Activated CD4-positive, alpha-beta T cell treated with anti-CD3 and anti-CD28 coated beads, Interleukin-2, amount 10 ng/mL, durations not matched to agents 7 days and 5 days (primary cell): ENCODE measurements around the gene MAST2. TPM values are rescaled to one million over a fixed set of nuclear protein-coding genes. Genes with fewer than 3 reads are reported as not detected.
"Not testable (repeated sequence)": the region's sequence is repeated elsewhere in the genome, so short reads cannot be mapped to it uniquely, and the experiment has no call there.

Source experiments
- CTCF ChIA-PET: fragments of 350-600 bp; sonication (Branson Sonifier 250); formaldehyde crosslinking; loops from one replicate; lab custom pipeline; 2021; ENCODE audit warnings: antibody characterized with exemption; lab: Charles Lee
- POLR2A ChIA-PET: fragments of 350-600 bp; sonication (Branson Sonifier 250); formaldehyde crosslinking; loops from one replicate; lab custom pipeline; 2021; ENCODE audit warnings: antibody characterized with exemption; lab: Charles Lee
- DNase-seq: peaks from one replicate; pipeline ENCODE4 v3.0.0-alpha.2; 2020
- H3K27ac Mint-ChIP-seq: one replicate; pipeline ENCODE4 v1.8.0; 2021; ENCODE audit warnings: mild to moderate bottlenecking, moderate library complexity, mixed read lengths
- H3K27me3 Mint-ChIP-seq: one replicate; pipeline ENCODE4 v1.8.0; 2021; ENCODE audit warnings: mixed read lengths
- H3K36me3 Mint-ChIP-seq: one replicate; pipeline ENCODE4 v1.8.0; 2021; ENCODE audit warnings: low read depth, mixed read lengths
- H3K4me1 Mint-ChIP-seq: one replicate; pipeline ENCODE4 v1.8.0; 2021; ENCODE audit warnings: mixed read lengths
- H3K4me3 Mint-ChIP-seq: one replicate; pipeline ENCODE4 v1.8.0; 2021; ENCODE audit warnings: mild to moderate bottlenecking, moderate library complexity, mixed read lengths
- H3K9me3 Mint-ChIP-seq: one replicate; pipeline ENCODE4 v1.8.0; 2021; ENCODE audit warnings: mixed read lengths
- total RNA-seq, 2 experiments: library from RNA; stranded (reverse); gene quantifications; one replicate each; pipeline ENCODE4 v1.2.3, GENCODE V29; 2021

Gene MAST2
- total RNA-seq, 2 experiments from 2014 or later: 25.2 to 26.3 TPM

GRCh38 chr1:45922374-45922773 is 119.0 kb downstream of the MAST2 start:
- no peak for DNase-seq
- no peaks in the 10 kb centered on the region for H3K9me3 Mint-ChIP-seq
- H3K27me3 Mint-ChIP-seq: no peaks in the 10 kb centered on the region
- H3K27ac Mint-ChIP-seq: no peak overlapping the region
- H3K36me3 Mint-ChIP-seq: no peaks in the 10 kb centered on the region
- ChIA-PET CTCF (no interaction called here), POLR2A (no interaction called here)
- H3K4me1 Mint-ChIP-seq: no peaks in the 10 kb centered on the region
- H3K4me3 Mint-ChIP-seq: no peak overlapping the region

GRCh38 chr1:45922813-45923212 is 119.4 kb downstream of the MAST2 start:
- no peaks in the 10 kb centered on the region for H3K4me1 Mint-ChIP-seq
- H3K4me3 Mint-ChIP-seq: no peak overlapping the region
- H3K9me3 Mint-ChIP-seq: no peaks in the 10 kb centered on the region
- no peak overlapping the region for H3K27ac Mint-ChIP-seq
- DNase-seq: no peak
- no peaks in the 10 kb centered on the region for H3K27me3 Mint-ChIP-seq
- ChIA-PET CTCF (no interaction called here), POLR2A (no interaction called here)
- H3K36me3 Mint-ChIP-seq: no peaks in the 10 kb centered on the region

- Mint-ChIP-seq H3K9me3 (no peaks in the 10 kb centered on the region), H3K4me3 (no peak overlapping the region), H3K36me3 (no peaks in the 10 kb centered on the region), H3K4me1 (no peaks in the 10 kb centered on the region), H3K27me3 (no peaks in the 10 kb centered on the region), H3K27ac (no peak overlapping the region)
- POLR2A ChIA-PET: no interaction called here
- no peak for DNase-seq
- CTCF ChIA-PET: no interaction called here
Observed at GRCh38 chr1:45923343-45923742, 119.9 kb downstream of the MAST2 start.

- Mint-ChIP-seq H3K27ac (no peak overlapping the region), H3K36me3 (no peaks in the 10 kb centered on the region), H3K27me3 (no peaks in the 10 kb centered on the region), H3K9me3 (no peaks in the 10 kb centered on the region), H3K4me3 (no peak overlapping the region), H3K4me1 (peaks cover 2% of the 10 kb centered on the region)
- ChIA-PET POLR2A (no interaction called here), CTCF (interaction anchor here (0.7 kb wide), 1 partner anchor 205 kb away, joined by 3 read pairs; no protein-coding TSS in a partner anchor)
- DNase-seq: no peak
Observed at GRCh38 chr1:45924736-45925135, 121.3 kb downstream of the MAST2 start.

- peaks cover 2% of the 10 kb centered on the region for H3K4me1 Mint-ChIP-seq
- POLR2A ChIA-PET: no interaction called here
- H3K4me3 Mint-ChIP-seq: no peak overlapping the region
- no peak for DNase-seq
- H3K27me3 Mint-ChIP-seq: no peaks in the 10 kb centered on the region
- no peak overlapping the region for H3K27ac Mint-ChIP-seq
- CTCF ChIA-PET: no interaction called here
- no peaks in the 10 kb centered on the region for H3K9me3 Mint-ChIP-seq
- no peaks in the 10 kb centered on the region for H3K36me3 Mint-ChIP-seq
Observed at GRCh38 chr1:45925728-45926287, 122.4 kb downstream of the MAST2 start.

- Mint-ChIP-seq H3K4me3 (no peak overlapping the region), H3K9me3 (no peaks in the 10 kb centered on the region), H3K36me3 (no peaks in the 10 kb centered on the region), H3K27me3 (no peaks in the 10 kb centered on the region), H3K4me1 (peaks cover 2% of the 10 kb centered on the region), H3K27ac (no peak overlapping the region)
- no peak for DNase-seq
- ChIA-PET CTCF (no interaction called here), POLR2A (no interaction called here)
Observed at GRCh38 chr1:45926330-45926729, 122.9 kb downstream of the MAST2 start.

- H3K4me3 Mint-ChIP-seq, CTCF ChIA-PET, POLR2A ChIA-PET: not testable (repeated sequence)
Observed at GRCh38 chr1:45927231-45927915, 124.0 kb downstream of the MAST2 start.

GRCh38 chr1:45928486-45929205 is 125.2 kb downstream of the MAST2 start:
- Mint-ChIP-seq H3K4me1 (peaks cover 2% of the 10 kb centered on the region), H3K9me3 (no peaks in the 10 kb centered on the region), H3K27ac (no peak overlapping the region), H3K27me3 (no peaks in the 10 kb centered on the region), H3K4me3 (no peak overlapping the region), H3K36me3 (no peaks in the 10 kb centered on the region)
- no peak for DNase-seq
- ChIA-PET CTCF (no interaction called here), POLR2A (no interaction called here)

More at GRCh38 chr1:45927231-45927915, 124.0 kb downstream of the MAST2 start:
- DNase-seq, H3K9me3 Mint-ChIP-seq, H3K27ac Mint-ChIP-seq, H3K27me3 Mint-ChIP-seq, H3K4me1 Mint-ChIP-seq, H3K36me3 Mint-ChIP-seq: not testable (repeated sequence)

- ChIA-PET CTCF (no interaction called here), POLR2A (no interaction called here)
- H3K27me3 Mint-ChIP-seq: no peaks in the 10 kb centered on the region
- H3K27ac Mint-ChIP-seq: no peak overlapping the region
- DNase-seq: no peak
- H3K9me3 Mint-ChIP-seq: no peaks in the 10 kb centered on the region
- peaks cover 2% of the 10 kb centered on the region for H3K4me1 Mint-ChIP-seq
- no peak overlapping the region for H3K4me3 Mint-ChIP-seq
- H3K36me3 Mint-ChIP-seq: no peaks in the 10 kb centered on the region
Observed at GRCh38 chr1:45929257-45929687, 125.9 kb downstream of the MAST2 start.

- H3K4me3 Mint-ChIP-seq: no peak overlapping the region
- ChIA-PET POLR2A (no interaction called here), CTCF (interaction anchor here (0.7 kb wide), 1 partner anchor 193 kb away, joined by 3 read pairs; no protein-coding TSS in a partner anchor)
- H3K27me3 Mint-ChIP-seq: no peaks in the 10 kb centered on the region
- no peaks in the 10 kb centered on the region for H3K36me3 Mint-ChIP-seq
- peaks cover 2% of the 10 kb centered on the region for H3K4me1 Mint-ChIP-seq
- no peaks in the 10 kb centered on the region for H3K9me3 Mint-ChIP-seq
- no peak overlapping the region for H3K27ac Mint-ChIP-seq
- no peak for DNase-seq
Observed at GRCh38 chr1:45930258-45931150, 127.1 kb downstream of the MAST2 start.

- H3K27ac Mint-ChIP-seq, H3K9me3 Mint-ChIP-seq, POLR2A ChIA-PET, DNase-seq, H3K36me3 Mint-ChIP-seq, CTCF ChIA-PET, H3K4me3 Mint-ChIP-seq, H3K4me1 Mint-ChIP-seq, H3K27me3 Mint-ChIP-seq: not testable (repeated sequence)
Observed at GRCh38 chr1:45932205-45932604, 128.8 kb downstream of the MAST2 start.

GRCh38 chr1:45934947-45935346 is 131.5 kb downstream of the MAST2 start:
- ChIA-PET CTCF (no interaction called here), POLR2A (no interaction called here)
- no peaks in the 10 kb centered on the region for H3K27me3 Mint-ChIP-seq
- H3K27ac Mint-ChIP-seq: no peak overlapping the region
- DNase-seq: no peak
- peaks cover 3% of the 10 kb centered on the region for H3K36me3 Mint-ChIP-seq
- H3K4me1 Mint-ChIP-seq: no peaks in the 10 kb centered on the region
- no peaks in the 10 kb centered on the region for H3K9me3 Mint-ChIP-seq
- H3K4me3 Mint-ChIP-seq: no peak overlapping the region
